Measurements from ENCODE around the gene FGF5.
"Not testable (repeated sequence)": the region's sequence is repeated elsewhere in the genome, so short reads cannot be mapped to it uniquely, and the experiment has no call there.

The FGF5 gene

DNA sequence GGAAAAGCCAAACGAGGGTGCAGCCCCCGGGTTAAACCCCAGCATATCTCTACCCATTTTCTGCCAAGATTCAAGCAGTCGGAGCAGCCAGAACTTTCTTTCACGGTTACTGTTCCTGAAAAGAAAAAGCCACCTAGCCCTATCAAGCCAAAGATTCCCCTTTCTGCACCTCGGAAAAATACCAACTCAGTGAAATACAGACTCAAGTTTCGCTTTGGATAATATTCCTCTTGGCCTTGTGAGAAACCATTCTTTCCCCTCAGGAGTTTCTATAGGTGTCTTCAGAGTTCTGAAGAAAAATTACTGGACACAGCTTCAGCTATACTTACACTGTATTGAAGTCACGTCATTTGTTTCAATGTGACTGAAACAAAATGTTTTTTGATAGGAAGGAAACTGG, 20.0 kb downstream of the FGF5 start:
- H3K27me3 ChIP-seq (ENCODE audit: control insufficient read depth in 3 of 3, insufficient read depth in 3 of 3, low read depth in 1 of 3, low read length in 3 of 3) = no peaks in the 10 kb centered on the region
- H2BK12ac ChIP-seq (ENCODE audit: low read length) = no peak overlapping the region
- no peak overlapping the region for H3K27ac ChIP-seq (replicated peaks; ENCODE audit: low read length)
- H2BK5ac ChIP-seq (ENCODE audit: low read length) = no peak overlapping the region
- no peak overlapping the region for H4K8ac ChIP-seq (ENCODE audit: low read depth, low read length)
- H2BK120ac ChIP-seq (ENCODE audit: low read depth, low read length) = no peak overlapping the region
- no peak overlapping the region for H3K14ac ChIP-seq (ENCODE audit: low read length)
- DNase-seq (ENCODE audit: low spot score) = no peak
- no peak overlapping the region for H3K4me3 ChIP-seq (ENCODE audit: low read length in 2 of 2)
- no peak overlapping the region for H3K18ac ChIP-seq (ENCODE audit: low read length)
- H3K23ac ChIP-seq (ENCODE audit: low read depth, low read length, poor library complexity) = no peak overlapping the region
- no peak overlapping the region for H2AFZ ChIP-seq (ENCODE audit: low read length)
- no peak overlapping the region for H3K4me2 ChIP-seq (ENCODE audit: insufficient read depth, low read length, poor library complexity, severe bottlenecking)
- no peaks in the 10 kb centered on the region for H3K4me1 ChIP-seq (ENCODE audit: control insufficient read depth in 2 of 2, insufficient read depth in 1 of 2, low read depth in 1 of 2, low read length in 2 of 2)
- H3K36me3 ChIP-seq (replicated peaks in 1 of 2; ENCODE audit: control insufficient read depth in 2 of 2, insufficient read depth in 2 of 2, low read length in 2 of 2) = no peaks in the 10 kb centered on the region
- no peak overlapping the region for H3K4ac ChIP-seq (ENCODE audit: low read length)
- no peak overlapping the region for H2BK15ac ChIP-seq (ENCODE audit: low read length)
- no peak overlapping the region for H4K91ac ChIP-seq (ENCODE audit: low read depth, low read length, poor library complexity)
- H3K79me1 ChIP-seq (ENCODE audit: low read depth, low read length) = no peaks in the 10 kb centered on the region
- H2AK5ac ChIP-seq (ENCODE audit: low read depth, low read length) = no peak overlapping the region
- no peak overlapping the region for H3K9ac ChIP-seq (ENCODE audit: low read depth, low read length, poor library complexity)
- H3K9me3 ChIP-seq (replicated peaks in 1 of 2; ENCODE audit: control insufficient read depth in 2 of 2, insufficient read depth in 1 of 2, low read depth in 1 of 2, low read length in 2 of 2) = no peaks in the 10 kb centered on the region
- WGBS, 2 donors (ENCODE audit: extremely low coverage in 2 of 2, insufficient read length in 2 of 2, insufficient replicate concordance in 1 of 2) = no CpG with 5 or more reads among the region's 7 CpGs

GRCh38 chr4:80290665-80291064, 24.2 kb downstream of the FGF5 start:
- H3K36me3 ChIP-seq (replicated peaks in 1 of 2; ENCODE audit: control insufficient read depth in 2 of 2, insufficient read depth in 2 of 2, low read length in 2 of 2); H3K79me1 ChIP-seq (ENCODE audit: low read depth, low read length); H2BK5ac ChIP-seq (ENCODE audit: low read length); H2BK12ac ChIP-seq (ENCODE audit: low read length); H4K91ac ChIP-seq (ENCODE audit: low read depth, low read length, poor library complexity); H3K9me3 ChIP-seq (replicated peaks in 1 of 2; ENCODE audit: control insufficient read depth in 2 of 2, insufficient read depth in 1 of 2, low read depth in 1 of 2, low read length in 2 of 2); H3K4me2 ChIP-seq (ENCODE audit: insufficient read depth, low read length, poor library complexity, severe bottlenecking); H2AFZ ChIP-seq (ENCODE audit: low read length); H3K4me3 ChIP-seq (ENCODE audit: low read length in 2 of 2); H3K27ac ChIP-seq (replicated peaks; ENCODE audit: low read length); H3K27me3 ChIP-seq (ENCODE audit: control insufficient read depth in 3 of 3, insufficient read depth in 3 of 3, low read depth in 1 of 3, low read length in 3 of 3); H3K4me1 ChIP-seq (ENCODE audit: control insufficient read depth in 2 of 2, insufficient read depth in 1 of 2, low read depth in 1 of 2, low read length in 2 of 2); H2AK5ac ChIP-seq (ENCODE audit: low read depth, low read length); H3K14ac ChIP-seq (ENCODE audit: low read length); H3K4ac ChIP-seq (ENCODE audit: low read length); H3K23ac ChIP-seq (ENCODE audit: low read depth, low read length, poor library complexity); H3K9ac ChIP-seq (ENCODE audit: low read depth, low read length, poor library complexity); H2BK120ac ChIP-seq (ENCODE audit: low read depth, low read length); H4K8ac ChIP-seq (ENCODE audit: low read depth, low read length); H2BK15ac ChIP-seq (ENCODE audit: low read length); H3K18ac ChIP-seq (ENCODE audit: low read length); DNase-seq (ENCODE audit: low spot score): not testable (repeated sequence)
- WGBS, 2 donors (ENCODE audit: extremely low coverage in 2 of 2, insufficient read length in 2 of 2, insufficient replicate concordance in 1 of 2) = no CpG with 5 or more reads among the region's 2 CpGs

DNA sequence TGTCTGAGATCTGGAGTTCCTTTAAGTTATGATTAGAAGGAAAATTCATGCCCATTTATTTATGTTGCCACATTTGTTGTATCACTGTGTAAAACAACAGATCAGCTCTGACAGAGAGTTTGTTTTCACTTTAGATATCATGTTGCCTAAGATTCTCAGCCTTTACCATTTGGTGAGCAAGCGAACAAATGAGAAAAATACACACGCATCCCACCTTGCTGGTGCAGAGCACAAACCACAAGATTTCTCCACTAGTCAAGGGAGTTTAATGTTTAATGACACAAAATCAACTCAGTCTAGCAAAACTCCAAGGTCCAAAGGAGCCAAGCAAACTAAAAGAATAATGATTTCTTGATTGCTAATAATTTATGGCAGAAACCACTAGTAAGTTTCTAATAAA, 27.7 kb downstream of the FGF5 start:
- Histone ChIP-seq H3K4me2 (ENCODE audit: insufficient read depth, low read length, poor library complexity, severe bottlenecking) (no peak overlapping the region), H3K36me3 (replicated peaks in 1 of 2; ENCODE audit: control insufficient read depth in 2 of 2, insufficient read depth in 2 of 2, low read length in 2 of 2) (no peaks in the 10 kb centered on the region), H3K4ac (ENCODE audit: low read length) (no peak overlapping the region), H3K14ac (ENCODE audit: low read length) (no peak overlapping the region), H2AK5ac (ENCODE audit: low read depth, low read length) (no peak overlapping the region), H3K27me3 (ENCODE audit: control insufficient read depth in 3 of 3, insufficient read depth in 3 of 3, low read depth in 1 of 3, low read length in 3 of 3) (no peaks in the 10 kb centered on the region), H3K9me3 (replicated peaks in 1 of 2; ENCODE audit: control insufficient read depth in 2 of 2, insufficient read depth in 1 of 2, low read depth in 1 of 2, low read length in 2 of 2) (no peaks in the 10 kb centered on the region), H3K4me3 (ENCODE audit: low read length in 2 of 2) (no peak overlapping the region), H4K91ac (ENCODE audit: low read depth, low read length, poor library complexity) (no peak overlapping the region), H3K23ac (ENCODE audit: low read depth, low read length, poor library complexity) (no peak overlapping the region), H2AFZ (ENCODE audit: low read length) (no peak overlapping the region), H2BK120ac (ENCODE audit: low read depth, low read length) (no peak overlapping the region), H2BK12ac (ENCODE audit: low read length) (no peak overlapping the region), H3K18ac (ENCODE audit: low read length) (no peak overlapping the region), H4K8ac (ENCODE audit: low read depth, low read length) (no peak overlapping the region), H3K27ac (replicated peaks; ENCODE audit: low read length) (no peak overlapping the region), H3K4me1 (ENCODE audit: control insufficient read depth in 2 of 2, insufficient read depth in 1 of 2, low read depth in 1 of 2, low read length in 2 of 2) (no peaks in the 10 kb centered on the region), H2BK15ac (ENCODE audit: low read length) (no peak overlapping the region), H3K79me1 (ENCODE audit: low read depth, low read length) (no peaks in the 10 kb centered on the region), H3K9ac (ENCODE audit: low read depth, low read length, poor library complexity) (no peak overlapping the region), H2BK5ac (ENCODE audit: low read length) (no peak overlapping the region)
- WGBS, 2 donors (ENCODE audit: extremely low coverage in 2 of 2, insufficient read length in 2 of 2, insufficient replicate concordance in 1 of 2) = no CpG with 5 or more reads among the region's 2 CpGs
- no peak for DNase-seq (ENCODE audit: low spot score)

GRCh38 chr4:80295336-80295735, 28.9 kb downstream of the FGF5 start:
- H3K4me1 ChIP-seq (ENCODE audit: control insufficient read depth in 2 of 2, insufficient read depth in 1 of 2, low read depth in 1 of 2, low read length in 2 of 2) = no peaks in the 10 kb centered on the region
- no peak overlapping the region for H2BK5ac ChIP-seq (ENCODE audit: low read length)
- no CpG with 5 or more reads among the region's 3 CpGs for WGBS, 2 donors (ENCODE audit: extremely low coverage in 2 of 2, insufficient read length in 2 of 2, insufficient replicate concordance in 1 of 2)
- H3K36me3 ChIP-seq (replicated peaks in 1 of 2; ENCODE audit: control insufficient read depth in 2 of 2, insufficient read depth in 2 of 2, low read length in 2 of 2) = no peaks in the 10 kb centered on the region
- H3K9me3 ChIP-seq (replicated peaks in 1 of 2; ENCODE audit: control insufficient read depth in 2 of 2, insufficient read depth in 1 of 2, low read depth in 1 of 2, low read length in 2 of 2) = no peaks in the 10 kb centered on the region
- H4K91ac ChIP-seq (ENCODE audit: low read depth, low read length, poor library complexity) = no peak overlapping the region
- no peak overlapping the region for H2BK12ac ChIP-seq (ENCODE audit: low read length)
- H3K27ac ChIP-seq (replicated peaks; ENCODE audit: low read length) = no peak overlapping the region
- DNase-seq (ENCODE audit: low spot score) = no peak
- H4K8ac ChIP-seq (ENCODE audit: low read depth, low read length) = no peak overlapping the region
- no peak overlapping the region for H3K4ac ChIP-seq (ENCODE audit: low read length)
- H3K18ac ChIP-seq (ENCODE audit: low read length) = no peak overlapping the region
- H3K79me1 ChIP-seq (ENCODE audit: low read depth, low read length) = no peaks in the 10 kb centered on the region
- H3K4me2 ChIP-seq (ENCODE audit: insufficient read depth, low read length, poor library complexity, severe bottlenecking) = no peak overlapping the region
- no peak overlapping the region for H3K9ac ChIP-seq (ENCODE audit: low read depth, low read length, poor library complexity)
- H2BK15ac ChIP-seq (ENCODE audit: low read length) = no peak overlapping the region
- H2AFZ ChIP-seq (ENCODE audit: low read length) = no peak overlapping the region
- H2AK5ac ChIP-seq (ENCODE audit: low read depth, low read length) = no peak overlapping the region
- H3K27me3 ChIP-seq (ENCODE audit: control insufficient read depth in 3 of 3, insufficient read depth in 3 of 3, low read depth in 1 of 3, low read length in 3 of 3) = no peaks in the 10 kb centered on the region
- H3K4me3 ChIP-seq (ENCODE audit: low read length in 2 of 2) = no peak overlapping the region
- H3K23ac ChIP-seq (ENCODE audit: low read depth, low read length, poor library complexity) = no peak overlapping the region
- H3K14ac ChIP-seq (ENCODE audit: low read length) = no peak overlapping the region
- H2BK120ac ChIP-seq (ENCODE audit: low read depth, low read length) = no peak overlapping the region

All from neuronal stem cell (in vitro differentiated cells).